ENCODE measurements around the gene ZNF784.

DNA sequence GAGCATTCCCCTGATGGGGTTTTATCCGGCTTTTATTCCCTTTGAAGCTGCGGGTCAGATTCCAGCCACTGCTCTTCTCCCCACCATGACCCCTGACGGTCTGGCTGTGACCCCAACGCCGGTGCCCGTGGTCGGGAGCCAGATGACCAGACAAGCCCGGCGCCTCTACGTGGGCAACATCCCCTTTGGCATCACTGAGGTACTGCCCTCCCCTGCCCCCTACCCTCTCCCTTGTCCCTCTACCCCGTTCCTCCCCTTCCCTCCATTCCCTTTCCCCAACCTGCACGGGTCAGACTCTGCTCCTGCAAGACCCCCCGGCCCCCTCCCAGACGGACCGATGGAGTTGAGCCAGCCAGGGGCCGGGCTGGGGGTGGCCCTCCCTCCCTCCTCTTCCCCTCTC lies 36.6 kb upstream of the ZNF784 start:
- no peak for TF ChIP-seq EP300 (IDR thresholded peaks at IDR 0.05)
- TF ChIP-seq POLR2A (IDR thresholded peaks at IDR 0.05): no peak
- TF ChIP-seq, protein P1, sequence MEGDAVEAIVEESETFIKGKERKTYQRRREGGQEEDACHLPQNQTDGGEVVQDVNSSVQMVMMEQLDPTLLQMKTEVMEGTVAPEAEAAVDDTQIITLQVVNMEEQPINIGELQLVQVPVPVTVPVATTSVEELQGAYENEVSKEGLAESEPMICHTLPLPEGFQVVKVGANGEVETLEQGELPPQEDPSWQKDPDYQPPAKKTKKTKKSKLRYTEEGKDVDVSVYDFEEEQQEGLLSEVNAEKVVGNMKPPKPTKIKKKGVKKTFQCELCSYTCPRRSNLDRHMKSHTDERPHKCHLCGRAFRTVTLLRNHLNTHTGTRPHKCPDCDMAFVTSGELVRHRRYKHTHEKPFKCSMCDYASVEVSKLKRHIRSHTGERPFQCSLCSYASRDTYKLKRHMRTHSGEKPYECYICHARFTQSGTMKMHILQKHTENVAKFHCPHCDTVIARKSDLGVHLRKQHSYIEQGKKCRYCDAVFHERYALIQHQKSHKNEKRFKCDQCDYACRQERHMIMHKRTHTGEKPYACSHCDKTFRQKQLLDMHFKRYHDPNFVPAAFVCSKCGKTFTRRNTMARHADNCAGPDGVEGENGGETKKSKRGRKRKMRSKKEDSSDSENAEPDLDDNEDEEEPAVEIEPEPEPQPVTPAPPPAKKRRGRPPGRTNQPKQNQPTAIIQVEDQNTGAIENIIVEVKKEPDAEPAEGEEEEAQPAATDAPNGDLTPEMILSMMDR (IDR thresholded peaks at IDR 0.05): no peak

All from tibial nerve (tissue), 4 donors.